ENCODE results near the gene RPS6KA6. TPM values are rescaled to one million over a fixed set of nuclear protein-coding genes. Genes with fewer than 3 reads are reported as not detected.

The RPS6KA6 gene
- total and polyA plus RNA-seq, 10 of the 15 experiments (the other 5 are each of a cell fraction or from before 2014, with no cell fraction given), result 0.29 to 2.8 (median 1.4) TPM; not detected in 1

DNA sequence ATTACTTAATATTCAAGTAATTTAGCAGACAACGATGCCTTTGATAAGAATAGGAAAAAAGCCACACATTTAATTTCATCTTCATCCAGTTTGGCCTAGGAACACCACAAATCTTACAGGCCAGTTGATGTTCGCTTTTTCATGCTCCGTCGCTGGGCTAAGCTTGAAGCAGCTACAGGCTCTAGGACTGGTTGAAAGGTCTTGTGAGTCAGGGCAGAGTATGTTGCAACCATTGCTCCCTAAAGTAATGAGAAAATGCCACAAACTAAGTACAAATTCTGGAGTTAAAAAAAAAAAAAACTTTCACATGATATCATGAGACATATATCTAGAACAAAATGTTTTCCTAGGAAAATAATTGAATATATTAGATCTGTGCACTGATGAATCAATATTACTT is 123.8 kb downstream of the RPS6KA6 start:
- no peaks in the 10 kb centered on the region for H3K79me2 ChIP-seq (ENCODE audit: control insufficient read depth, insufficient read depth, low read length)
- no peaks in the 10 kb centered on the region for H3K36me3 ChIP-seq (ENCODE audit: control insufficient read depth in 2 of 2, insufficient read depth in 2 of 2, low read length in 1 of 2)
- no peaks in the 10 kb centered on the region for H3K9me3 ChIP-seq (replicated peaks; ENCODE audit: control insufficient read depth, insufficient read depth, low read length)
- CTCF ChIA-PET, result no interaction called here
- H3K27ac ChIP-seq (ENCODE audit: control insufficient read depth, insufficient read depth), result no peak overlapping the region
- no TSS peak for BruUV-seq (replicated peaks)
- POLR2A ChIA-PET, result no interaction called here
- H3K27me3 ChIP-seq (replicated peaks in 1 of 2; ENCODE audit: control insufficient read depth in 2 of 2, insufficient read depth in 2 of 2, low read length in 1 of 2), result no peaks in the 10 kb centered on the region
- no peak overlapping the region for H3K4me2 ChIP-seq (ENCODE audit: control insufficient read depth, insufficient read depth)
- in situ Hi-C loops (cut with MboI), result no loop called here
- H2AFZ ChIP-seq (ENCODE audit: control insufficient read depth, low read depth, low read length), result no peak overlapping the region
- intact Hi-C loops (cut with micrococcal nuclease; ENCODE audit: unreplicated experiment), result no loop called here
- H4K20me1 ChIP-seq (ENCODE audit: control insufficient read depth, insufficient read depth), result no peaks in the 10 kb centered on the region
- FAIRE-seq (no peak), DNase-seq (ENCODE audit: low read depth, low spot score) (no peak), ATAC-seq (no peak)
- H3K9ac ChIP-seq (ENCODE audit: control insufficient read depth, insufficient read depth, low read length), result no peak overlapping the region
- TF ChIP-seq SMAD1 (IDR thresholded peaks at IDR 0.05; ENCODE audit: low read depth, partially characterized antibody) (no peak), ZNF217 (IDR thresholded peaks at IDR 0.05) (no peak), CHD1 (IDR thresholded peaks at IDR 0.05; ENCODE audit: low read depth, low read length) (no peak), TARDBP (IDR thresholded peaks at IDR 0.05; ENCODE audit: borderline replicate concordance) (no peak), ESRRA (IDR thresholded peaks at IDR 0.05; ENCODE audit: low read length) (no peak), SUPT20H (IDR thresholded peaks at IDR 0.05; ENCODE audit: borderline replicate concordance, control insufficient read depth, low read depth, low read length) (no peak), PAX5 (IDR thresholded peaks at IDR 0.05; ENCODE audit: borderline replicate concordance, low read depth, low read length) (no peak)
- TF ChIP-seq, protein P1, sequence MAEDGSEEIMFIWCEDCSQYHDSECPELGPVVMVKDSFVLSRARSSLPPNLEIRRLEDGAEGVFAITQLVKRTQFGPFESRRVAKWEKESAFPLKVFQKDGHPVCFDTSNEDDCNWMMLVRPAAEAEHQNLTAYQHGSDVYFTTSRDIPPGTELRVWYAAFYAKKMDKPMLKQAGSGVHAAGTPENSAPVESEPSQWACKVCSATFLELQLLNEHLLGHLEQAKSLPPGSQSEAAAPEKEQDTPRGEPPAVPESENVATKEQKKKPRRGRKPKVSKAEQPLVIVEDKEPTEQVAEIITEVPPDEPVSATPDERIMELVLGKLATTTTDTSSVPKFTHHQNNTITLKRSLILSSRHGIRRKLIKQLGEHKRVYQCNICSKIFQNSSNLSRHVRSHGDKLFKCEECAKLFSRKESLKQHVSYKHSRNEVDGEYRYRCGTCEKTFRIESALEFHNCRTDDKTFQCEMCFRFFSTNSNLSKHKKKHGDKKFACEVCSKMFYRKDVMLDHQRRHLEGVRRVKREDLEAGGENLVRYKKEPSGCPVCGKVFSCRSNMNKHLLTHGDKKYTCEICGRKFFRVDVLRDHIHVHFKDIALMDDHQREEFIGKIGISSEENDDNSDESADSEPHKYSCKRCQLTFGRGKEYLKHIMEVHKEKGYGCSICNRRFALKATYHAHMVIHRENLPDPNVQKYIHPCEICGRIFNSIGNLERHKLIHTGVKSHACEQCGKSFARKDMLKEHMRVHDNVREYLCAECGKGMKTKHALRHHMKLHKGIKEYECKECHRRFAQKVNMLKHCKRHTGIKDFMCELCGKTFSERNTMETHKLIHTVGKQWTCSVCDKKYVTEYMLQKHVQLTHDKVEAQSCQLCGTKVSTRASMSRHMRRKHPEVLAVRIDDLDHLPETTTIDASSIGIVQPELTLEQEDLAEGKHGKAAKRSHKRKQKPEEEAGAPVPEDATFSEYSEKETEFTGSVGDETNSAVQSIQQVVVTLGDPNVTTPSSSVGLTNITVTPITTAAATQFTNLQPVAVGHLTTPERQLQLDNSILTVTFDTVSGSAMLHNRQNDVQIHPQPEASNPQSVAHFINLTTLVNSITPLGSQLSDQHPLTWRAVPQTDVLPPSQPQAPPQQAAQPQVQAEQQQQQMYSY (CRISPR knock-in tag; IDR thresholded peaks at IDR 0.05), result no peak
- TF ChIP-seq, protein P2, sequence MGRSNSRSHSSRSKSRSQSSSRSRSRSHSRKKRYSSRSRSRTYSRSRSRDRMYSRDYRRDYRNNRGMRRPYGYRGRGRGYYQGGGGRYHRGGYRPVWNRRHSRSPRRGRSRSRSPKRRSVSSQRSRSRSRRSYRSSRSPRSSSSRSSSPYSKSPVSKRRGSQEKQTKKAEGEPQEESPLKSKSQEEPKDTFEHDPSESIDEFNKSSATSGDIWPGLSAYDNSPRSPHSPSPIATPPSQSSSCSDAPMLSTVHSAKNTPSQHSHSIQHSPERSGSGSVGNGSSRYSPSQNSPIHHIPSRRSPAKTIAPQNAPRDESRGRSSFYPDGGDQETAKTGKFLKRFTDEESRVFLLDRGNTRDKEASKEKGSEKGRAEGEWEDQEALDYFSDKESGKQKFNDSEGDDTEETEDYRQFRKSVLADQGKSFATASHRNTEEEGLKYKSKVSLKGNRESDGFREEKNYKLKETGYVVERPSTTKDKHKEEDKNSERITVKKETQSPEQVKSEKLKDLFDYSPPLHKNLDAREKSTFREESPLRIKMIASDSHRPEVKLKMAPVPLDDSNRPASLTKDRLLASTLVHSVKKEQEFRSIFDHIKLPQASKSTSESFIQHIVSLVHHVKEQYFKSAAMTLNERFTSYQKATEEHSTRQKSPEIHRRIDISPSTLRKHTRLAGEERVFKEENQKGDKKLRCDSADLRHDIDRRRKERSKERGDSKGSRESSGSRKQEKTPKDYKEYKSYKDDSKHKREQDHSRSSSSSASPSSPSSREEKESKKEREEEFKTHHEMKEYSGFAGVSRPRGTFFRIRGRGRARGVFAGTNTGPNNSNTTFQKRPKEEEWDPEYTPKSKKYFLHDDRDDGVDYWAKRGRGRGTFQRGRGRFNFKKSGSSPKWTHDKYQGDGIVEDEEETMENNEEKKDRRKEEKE (IDR thresholded peaks at IDR 0.05), result no peak
- SMC1A ChIA-PET (ENCODE audit: uncharacterized antibody, unreplicated experiment), result no interaction called here
- RAD21 ChIA-PET (ENCODE audit: unreplicated experiment), result no interaction called here
- 58% methylated on average over 4 of the region's 4 CpGs for WGBS (ENCODE audit: insufficient coverage, insufficient replicate concordance, low lambda C conversion rate, missing lambda C conversion rate)
- H3K4me1 ChIP-seq (ENCODE audit: control insufficient read depth, insufficient read depth, low read length), result no peaks in the 10 kb centered on the region
- H3K4me3 ChIP-seq, result no peak overlapping the region

All from GM12878 (cell line).